ENCODE measurements around the gene DYNLT4. TPM values are rescaled to one million over a fixed set of nuclear protein-coding genes. Genes with fewer than 3 reads are reported as not detected.

Gene DYNLT4
- total RNA-seq, 1 experiment from 2014 or later: not detected

DNA sequence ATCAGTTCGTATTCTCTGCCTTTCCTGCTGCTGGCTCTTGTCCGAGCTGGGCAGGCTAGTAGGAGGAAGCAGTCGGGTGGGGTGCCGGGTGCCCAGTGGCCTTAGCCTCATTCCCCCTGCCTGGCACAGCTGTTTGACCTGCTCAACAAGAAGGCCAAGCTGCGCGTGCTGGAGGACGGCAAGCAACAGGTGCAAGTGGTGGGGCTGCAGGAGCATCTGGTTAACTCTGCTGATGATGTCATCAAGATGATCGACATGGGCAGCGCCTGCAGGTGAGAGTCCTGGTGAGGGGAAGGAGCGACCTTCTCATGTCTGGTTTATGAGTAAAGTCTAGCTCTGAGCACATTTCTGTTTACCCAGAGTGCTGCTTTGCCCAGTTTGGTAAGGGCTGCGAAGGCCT lies 48.1 kb downstream of the DYNLT4 start:
- DNase-seq (ENCODE audit: low read depth): peak; percentile 56

DNA sequence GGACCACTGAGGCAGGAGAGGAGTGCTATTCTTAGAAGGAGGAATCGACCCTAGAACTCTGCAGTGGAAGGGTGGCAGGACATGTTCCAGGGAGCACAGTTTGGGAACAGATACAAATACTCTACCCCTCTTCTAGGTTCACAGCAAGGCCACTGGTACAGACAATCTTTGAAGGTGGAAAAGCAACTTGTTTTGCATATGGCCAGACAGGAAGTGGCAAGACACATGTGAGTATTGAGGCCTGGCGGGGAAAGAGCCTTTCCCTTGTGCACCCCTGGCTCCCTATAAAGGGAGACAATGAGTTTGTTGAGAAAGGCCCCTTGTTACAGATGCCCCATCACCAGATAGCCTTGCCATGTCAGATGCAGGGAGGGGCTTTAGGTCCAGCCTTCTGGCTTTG lies 49.7 kb downstream of the DYNLT4 start:
- no peak for DNase-seq (ENCODE audit: low read depth)

Other genes starting within 250 kb of the DYNLT4 start
- 5.9 and 8.8 TPM in 2 replicates for gene TMEM53, start 132.9 kb downstream of the DYNLT4 start, total RNA-seq (2014; rRNA removed)
- gene ARMH1, start 132.6 kb downstream of the DYNLT4 start, total RNA-seq (2014; rRNA removed): not detected in 2 replicates
- not detected in 2 replicates for gene RNU5D-1, start 76.2 kb downstream of the DYNLT4 start, total RNA-seq (2014; rRNA removed)
- 95.3 and 99.3 TPM in 2 replicates for gene KIF2C, start 67.5 kb downstream of the DYNLT4 start, total RNA-seq (2014; rRNA removed)
- gene RPS8, start 31.8 kb downstream of the DYNLT4 start, total RNA-seq (2014; rRNA removed): 2,019 and 2,069 TPM in 2 replicates
- gene BEST4, start 19.2 kb downstream of the DYNLT4 start, total RNA-seq (2014; rRNA removed): not detected in 2 replicates
- gene PLK3, start 7.0 kb downstream of the DYNLT4 start, total RNA-seq (2014; rRNA removed): 27.7 and 33.7 TPM in 2 replicates
- gene BTBD19, start 1.2 kb upstream of the DYNLT4 start, total RNA-seq (2014; rRNA removed): 2.1 and 8.2 TPM in 2 replicates
- under 0.01 TPM in 1 of 2 replicates, not detected in the other for gene PTCH2, start 35.9 kb upstream of the DYNLT4 start, total RNA-seq (2014; rRNA removed)
- gene EIF2B3, start 179.2 kb upstream of the DYNLT4 start, total RNA-seq (2014; rRNA removed): 42.5 and 47.9 TPM in 2 replicates
- 39.2 and 40.8 TPM in 2 replicates for gene HECTD3, start 204.0 kb upstream of the DYNLT4 start, total RNA-seq (2014; rRNA removed)
- gene UROD, start 204.9 kb upstream of the DYNLT4 start, total RNA-seq (2014; rRNA removed): 122 and 124 TPM in 2 replicates